B cell (primary cell): ENCODE results near the gene PIP4K2A. TPM values are rescaled to one million over a fixed set of nuclear protein-coding genes. Genes with fewer than 3 reads are reported as not detected.

Experiments
- ATAC-seq: fragments of 200-7000 bp; cut with Tn5 transposase; one replicate; pipeline ENCODE4 v1.10.0; 2021; ENCODE audit warnings: low read depth, mild to moderate bottlenecking, moderate number of reproducible peaks, moderate library complexity
- CTCF ChIA-PET: fragments of 350-600 bp; sonication (Branson Sonifier 250); formaldehyde crosslinking; loops from one replicate; lab custom pipeline; 2021; ENCODE audit warnings: antibody characterized with exemption, inconsistent platforms; lab: Charles Lee
- POLR2A ChIA-PET: fragments of 350-600 bp; sonication (Branson Sonifier 250); formaldehyde crosslinking; loops from one replicate; lab custom pipeline; 2021; ENCODE audit warnings: antibody characterized with exemption; lab: Charles Lee
- DNase-seq: peaks from one replicate; pipeline ENCODE4 v3.0.0; 2013
- H2AFZ ChIP-seq: 2 replicates; pipeline ENCODE4 v1.6.1; 2012; ENCODE audit warnings: mild to moderate bottlenecking, low read depth, low read length; ENCODE audit not compliant: insufficient read depth, poor library complexity, severe bottlenecking
- H3K27ac ChIP-seq, 2 donors: 1 replicate in 1 of 2; 2 replicates in 1 of 2; pipeline ENCODE4 v1.5.1; 2012 to 2013; ENCODE audit warnings: low read length in 2 of 2, mild to moderate bottlenecking in 2 of 2, moderate library complexity in 1 of 2
- H3K27me3 ChIP-seq, 4 experiments: fragments of 200-600 bp in 1 of 4; sonication (generic) in 1 of 4; replicated peaks in 1 of 4; 1 replicate in 2 of 4; 2 replicates in 2 of 4; pipeline versions ENCODE4 v1.6.1 to v1.7.0; 2013 to 2016; ENCODE audit warnings: low read length in 3 of 4, mild to moderate bottlenecking in 2 of 4, mixed read lengths in 1 of 4, moderate library complexity in 1 of 4; ENCODE audit not compliant: insufficient read depth in 4 of 4, control insufficient read depth in 3 of 4; ENCODE audit errors: control extremely low read depth in 1 of 4
- H3K36me3 ChIP-seq, 2 experiments: replicated peaks in 1 of 2; 1 replicate in 1 of 2; 2 replicates in 1 of 2; pipeline versions ENCODE4 v1.6.1 to v1.7.1; 2013; ENCODE audit warnings: low read length in 1 of 2; ENCODE audit not compliant: insufficient read depth in 2 of 2, control insufficient read depth in 1 of 2; ENCODE audit errors: control extremely low read depth in 1 of 2, extremely low read depth in 1 of 2
- H3K4me1 ChIP-seq, 2 donors: fragments of 200-600 bp in 1 of 2; sonication (generic) in 1 of 2; 1 replicate in 1 of 2; 2 replicates in 1 of 2; pipeline versions ENCODE4 v1.5.1 to v1.6.1; 2013 to 2017; ENCODE audit warnings: low read length in 2 of 2; ENCODE audit not compliant: control insufficient read depth in 2 of 2, insufficient read depth in 2 of 2
- H3K4me2 ChIP-seq: replicated peaks from 2 replicates; pipeline ENCODE3; 2012; ENCODE audit warnings: mild to moderate bottlenecking, low read depth, low read length; ENCODE audit not compliant: poor library complexity, severe bottlenecking
- H3K4me3 ChIP-seq, 5 experiments: fragments of 200-600 bp in 1 of 5; sonication (generic) in 1 of 5; 1 replicate in 3 of 5; 2 replicates in 2 of 5; pipeline versions ENCODE4 v1.5.1 to v1.7.0; 2011 to 2016; ENCODE audit warnings: low read length in 4 of 5, mild to moderate bottlenecking in 4 of 5, low read depth in 2 of 5, control low read depth in 1 of 5, moderate library complexity in 1 of 5; ENCODE audit not compliant: insufficient read depth in 1 of 5; ENCODE audit errors: control extremely low read depth in 1 of 5, extremely low read depth in 1 of 5
- H3K79me2 ChIP-seq: fragments of 200-600 bp; sonication (generic); one replicate; pipeline ENCODE4 v1.6.0; 2016; ENCODE audit warnings: low read length; ENCODE audit not compliant: control insufficient read depth, insufficient read depth
- H3K9ac ChIP-seq: fragments of 200-600 bp; sonication (generic); 2 replicates; pipeline ENCODE4 v1.6.1; 2017; ENCODE audit warnings: mild to moderate bottlenecking, low read length, moderate library complexity
- H3K9me3 ChIP-seq, 3 donors: one replicate each; pipeline versions ENCODE4 v1.6.1 to v1.7.1; 2013; ENCODE audit warnings: low read length in 2 of 3; ENCODE audit not compliant: control insufficient read depth in 2 of 3, insufficient read depth in 1 of 3; ENCODE audit errors: control extremely low read depth in 1 of 3
- H4K20me1 ChIP-seq: 2 replicates; pipeline ENCODE4 v1.6.0; 2012; ENCODE audit warnings: mild to moderate bottlenecking, low read length; ENCODE audit not compliant: insufficient read depth, control insufficient read depth, poor library complexity, severe bottlenecking
- H3K27ac Mint-ChIP-seq: one replicate; pipeline ENCODE4 v1.8.0; 2021; ENCODE audit warnings: mixed read lengths
- H3K27me3 Mint-ChIP-seq: one replicate; pipeline ENCODE4 v1.8.0; 2021; ENCODE audit warnings: mixed read lengths
- H3K4me1 Mint-ChIP-seq: one replicate; pipeline ENCODE4 v1.8.0; 2021; ENCODE audit warnings: mixed read lengths
- H3K4me3 Mint-ChIP-seq: one replicate; pipeline ENCODE4 v1.8.0; 2021; ENCODE audit warnings: mixed read lengths
- H3K9me3 Mint-ChIP-seq: one replicate; pipeline ENCODE4 v1.8.0; 2022; ENCODE audit warnings: mixed read lengths; ENCODE audit not compliant: insufficient read depth
- CTCF ChIP-seq: fragments of 200-600 bp; IDR thresholded peaks from one replicate; pipeline ENCODE4 v1.8.0; 2022; ENCODE audit warnings: antibody characterized with exemption, mild to moderate bottlenecking
- EZH2 ChIP-seq: IDR thresholded peaks from 2 replicates; pipeline ENCODE4 v1.6.1; 2012; ENCODE audit warnings: borderline replicate concordance, low read depth, mild to moderate bottlenecking, moderate library complexity, low read length; ENCODE audit not compliant: insufficient read depth, poor library complexity, severe bottlenecking
- WGBS: methylation state at CpG from one replicate; pipeline ENCODE4 v1.1.5; 2013; ENCODE audit warnings: missing lambda C conversion rate; ENCODE audit not compliant: insufficient coverage; 5-methylcytosine and 5-hydroxymethylcytosine counted together
- intact Hi-C: fragments of 100-400 bp; cut with micrococcal nuclease; formaldehyde crosslinking; loops from one replicate; pipeline ENCODE4 v1.10.0; 2022
- polyA minus RNA-seq: library from RNA; depleted of rRNA, polyadenylated mRNA; stranded (reverse); fragments of >200 nt; gene quantifications from 2 replicates; pipeline ENCODE4 v1.2.3, GENCODE V29; 2012
- polyA plus RNA-seq: library from polyadenylated mRNA; depleted of rRNA; stranded (reverse); fragments of >200 nt; gene quantifications from 2 replicates; pipeline ENCODE4 v1.2.3, GENCODE V29; 2012
- total RNA-seq, 2 donors: library from RNA; stranded (reverse); fragments of 120-200 nt in 1 of 2; gene quantifications; 1 replicate in 1 of 2; 2 replicates in 1 of 2; pipeline versions ENCODE4 v1.2.3 to v1.2.4, GENCODE V29; 2013 to 2022

PIP4K2A gene
- total RNA-seq (100 and 103 TPM in 2 replicates), polyA plus RNA-seq (21.8 and 29.5 TPM in 2 replicates), polyA minus RNA-seq (52.3 and 56.6 TPM in 2 replicates)
- total RNA-seq (2013): 118 TPM

GRCh38 chr10:22714479-22715289 is at the start of gene PIP4K2A:
Gene PIP4K2A (minus strand): TSS chr10:22714578. CDS start chr10:22714326, 252 bp downstream.
- Mint-ChIP-seq H3K4me3 (peak within 1 kb of the TSS; percentile 91), H3K4me1 (peaks cover 37% of the 10 kb centered on the region), H3K27me3 (no peaks in the 10 kb centered on the region), H3K9me3 (no peaks in the 10 kb centered on the region), H3K27ac (peak within 1 kb of the TSS; percentile 89)
- Histone ChIP-seq H3K4me2 (peak within 1 kb of the TSS; percentile 89), H3K4me3 (peak within 1 kb of the TSS; percentile 70 to 92 (median 90)), H3K79me2 (peaks cover 45% of the 10 kb centered on the region), H3K27ac (peak within 1 kb of the TSS; percentile 78 to 85), H3K9ac (peak within 1 kb of the TSS; percentile 95), H3K27me3 (no peaks in the 10 kb centered on the region), H4K20me1 (peaks cover 28% of the 10 kb centered on the region), H3K4me1 (peaks cover 31 to 38% of the 10 kb centered on the region in 2 donors), H3K9me3 (peaks cover 0 to 3% (median 0%) of the 10 kb centered on the region in 3 donors), H3K36me3 (no peaks in the 10 kb centered on the region), H2AFZ (peak within 1 kb of the TSS; percentile 82)
- 10% methylated on average over 83 of the region's 83 CpGs for WGBS
- peak; percentile 87 for DNase-seq
- ChIA-PET POLR2A (interaction anchor here (0.5 to 1.5 kb wide), 4 partner anchors 10 to 103 kb away, joined by 4 to 8 read pairs (median 6); no protein-coding TSS in a partner anchor), CTCF (interaction anchor here (0.7 to 1.3 kb wide), 2 partner anchors 109 to 165 kb away, joined by 3 to 4 read pairs; no protein-coding TSS in a partner anchor)
- peak; percentile 81 for ATAC-seq
- intact Hi-C loops: loop anchor here (1.0 to 10.0 kb wide), 9 partner anchors 9 to 1180 kb away; partner anchors contain the start of genes COMMD3, DNAJC1 and MLLT10
- TF ChIP-seq CTCF: no peak
- no peak for TF ChIP-seq EZH2
